Suprapubic skin (tissue), 3 donors: ENCODE measurements around the gene AVP.

Experiments used
- CTCF ChIP-seq, 2 donors: fragments of 200-600 bp in 1 of 2; fragments of 450-650 bp in 1 of 2; sonication (generic) in 1 of 2; IDR thresholded peaks; one replicate each; pipeline ENCODE4 v1.5.1; 2016 to 2019; ENCODE audit warnings: antibody characterized with exemption in 2 of 2, mild to moderate bottlenecking in 1 of 2, moderate library complexity in 1 of 2
- POLR2A ChIP-seq, 2 donors: fragments of 450-650 bp; IDR thresholded peaks; one replicate each; pipeline ENCODE4 v1.6.1; 2017; ENCODE audit warnings: antibody characterized with exemption in 2 of 2, mild to moderate bottlenecking in 2 of 2, moderate library complexity in 2 of 2

- no peak for TF ChIP-seq CTCF (IDR thresholded peaks at IDR 0.05)
- TF ChIP-seq POLR2A (IDR thresholded peaks at IDR 0.05) = no peak
These were observed 2.1 kb downstream of the AVP start for GRCh38 chr20:3082306-3082951.
